SH-SY5Y (cell line): Measurements from ENCODE around the gene ABCC1.

Experiments
- GATA2 ChIP-seq: IDR thresholded peaks from 2 replicates; pipeline ENCODE4 v1.6.1; 2011; ENCODE audit warnings: mild to moderate bottlenecking, low read depth, low read length
- GATA3 ChIP-seq: IDR thresholded peaks from 2 replicates; pipeline ENCODE4 v1.6.1; 2011; ENCODE audit warnings: low read depth, mild to moderate bottlenecking, low read length, moderate library complexity

GRCh38 chr16:15967655-15968315, 18.4 kb downstream of the ABCC1 start:
- TF ChIP-seq GATA3 (no peak), GATA2 (no peak)
